HG02798 (cell line): Measurements from ENCODE around the gene FAM53B.

Experiments
- ATAC-seq: cut with Tn5 transposase; IDR thresholded peaks from one replicate; pipeline ENCODE4 v1.9.1; 2021; ENCODE audit warnings: mild to moderate bottlenecking; ENCODE audit not compliant: unreplicated experiment, poor library complexity

The FAM53B gene

GRCh38 chr10:124743191-124744101, 732 bp downstream of the FAM53B start:
- no peak for ATAC-seq

GRCh38 chr10:124742413-124743190, 1.6 kb downstream of the FAM53B start:
- no peak for ATAC-seq

GRCh38 chr10:124741922-124742412, 2.2 kb downstream of the FAM53B start:
- no peak for ATAC-seq

GRCh38 chr10:124741281-124741921, 2.8 kb downstream of the FAM53B start:
- ATAC-seq, result peak; percentile 48

- peak; percentile 11 for ATAC-seq
These were observed 3.6 kb downstream of the FAM53B start for GRCh38 chr10:124740369-124741280.

- ATAC-seq, result no peak
These were observed 4.2 kb downstream of the FAM53B start for GRCh38 chr10:124739986-124740368.

GRCh38 chr10:124739119-124739921, 4.9 kb downstream of the FAM53B start:
- no peak for ATAC-seq

- no peak for ATAC-seq
These were observed 5.7 kb downstream of the FAM53B start for GRCh38 chr10:124738441-124738840.

GRCh38 chr10:124737708-124738107, 6.5 kb downstream of the FAM53B start:
- no peak for ATAC-seq

GRCh38 chr10:124737221-124737620, 7.0 kb downstream of the FAM53B start:
- ATAC-seq, result no peak

- no peak for ATAC-seq
These were observed 7.6 kb downstream of the FAM53B start for GRCh38 chr10:124736491-124737136.

- no peak for ATAC-seq
These were observed 8.5 kb downstream of the FAM53B start for GRCh38 chr10:124735491-124736286.

- no peak for ATAC-seq
These were observed 9.6 kb downstream of the FAM53B start for GRCh38 chr10:124734311-124735166.

- ATAC-seq, result no peak
These were observed 10.5 kb downstream of the FAM53B start for GRCh38 chr10:124733571-124734245.

GRCh38 chr10:124732931-124733570, 11.1 kb downstream of the FAM53B start:
- ATAC-seq, result peak; percentile 71

GRCh38 chr10:124731551-124731950, 12.6 kb downstream of the FAM53B start:
- no peak for ATAC-seq
